DND-41 (cell line): Measurements from ENCODE around the gene CDK16.

Source experiments
- CTCF ChIP-seq: IDR thresholded peaks from 2 replicates; pipeline ENCODE4 v1.5.1; 2012; ENCODE audit warnings: borderline replicate concordance, low read length, moderate library complexity, mild to moderate bottlenecking; ENCODE audit not compliant: poor library complexity, severe bottlenecking; ENCODE audit errors: extremely low read depth
- EZH2 ChIP-seq: IDR thresholded peaks from 3 replicates; pipeline ENCODE4 v1.6.1; 2012; ENCODE audit warnings: borderline replicate concordance, low read depth, mild to moderate bottlenecking, moderate library complexity, low read length, inconsistent platforms; ENCODE audit not compliant: severe bottlenecking

- TF ChIP-seq CTCF, result no peak
- no peak for TF ChIP-seq EZH2
These were observed 12.2 kb upstream of the CDK16 start for GRCh38 chrX:47206316-47206715.
